Posterior vena cava (tissue), 2 donors: ENCODE results near the gene SNX15. TPM values are rescaled to one million over a fixed set of nuclear protein-coding genes. Genes with fewer than 3 reads are reported as not detected.

ENCODE experiments used
- DNase-seq: peaks from one replicate; pipeline ENCODE4 v3.0.0-alpha.2; 2020; ENCODE audit warnings: low spot score
- intact Hi-C, 2 donors: fragments of 100-400 bp; cut with DNase I; formaldehyde crosslinking; loops; one replicate each; pipeline versions ENCODE4 v1.14.1 to v1.14.2; 2022 to 2023
- microRNA-seq, 2 donors: library from miRNA; unstranded; fragments of <30 nt; microRNA quantifications; one replicate each; pipeline ENCODE4 v1.2.0, GENCODE V29; 2020 to 2021; ENCODE audit warnings: borderline microRNAs expressed in 2 of 2
- total RNA-seq, 2 donors: library from RNA; stranded (reverse); fragmentation: NEBNext Ultra II Directional; extraction: Animal tissue kit (Norgen Biotek cat#: 25700); gene quantifications; one replicate each; pipeline ENCODE4 v1.2.1, GENCODE V29; 2021
- donor health status: DM: yes; HTN: yes; CAD: no.
- donor health status: DM: yes; HTN: yes; CAD: no.

The SNX15 gene
- total RNA-seq, 2 donors from 2014 or later: 17.4 to 21.1 TPM

GRCh38 chr11:65071907-65072630 is 44.8 kb downstream of the SNX15 start:
- intact Hi-C loops: no loop called here

GRCh38 chr11:65072631-65072966 is 45.4 kb downstream of the SNX15 start:
- intact Hi-C loops: no loop called here
- DNase-seq: no peak

More at GRCh38 chr11:65071907-65072630, 44.8 kb downstream of the SNX15 start:
- no peak for DNase-seq

- intact Hi-C loops: no loop called here
These were observed 50.2 kb downstream of the SNX15 start for GRCh38 chr11:65077451-65077850.

GRCh38 chr11:65078151-65078550 is 50.9 kb downstream of the SNX15 start:
- DNase-seq: no peak
- intact Hi-C loops: no loop called here

More at GRCh38 chr11:65077451-65077850, 50.2 kb downstream of the SNX15 start:
- no peak for DNase-seq

DNA sequence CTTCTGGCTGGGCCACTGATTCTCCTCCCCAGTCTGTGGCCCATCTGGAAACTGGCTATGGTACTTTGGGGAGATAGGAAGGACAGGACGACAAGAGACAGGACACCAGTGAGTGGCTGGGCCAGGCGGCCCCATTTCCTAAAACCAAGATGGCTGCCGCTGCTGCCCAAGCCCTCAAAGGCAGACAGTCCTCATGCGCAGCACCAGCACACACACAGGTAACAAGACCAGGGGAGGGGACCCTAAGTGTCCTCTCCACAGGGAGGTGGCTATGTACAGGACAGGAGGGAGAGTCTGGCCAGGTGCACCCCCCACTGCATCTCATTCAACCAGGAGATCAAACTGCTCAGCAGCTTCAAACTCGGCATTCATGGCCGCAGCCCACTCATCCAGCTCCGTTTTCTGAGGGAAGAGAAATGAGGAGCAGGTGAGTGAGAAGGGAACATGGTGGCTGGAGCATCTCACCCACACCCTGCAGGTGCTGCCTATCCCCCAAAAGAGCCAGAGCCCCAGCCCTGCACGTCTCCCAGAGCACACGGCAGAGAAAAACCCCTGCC is 51.6 kb downstream of the SNX15 start:
- no peak for DNase-seq
- intact Hi-C loops: no loop called here

- intact Hi-C loops: no loop called here
- no peak for DNase-seq
These were observed 56.0 kb downstream of the SNX15 start for GRCh38 chr11:65083134-65083833.

GRCh38 chr11:65083834-65084597 is 56.8 kb downstream of the SNX15 start, which contains the start of the genes CDCA5 and ZFPL1:
CDCA5 (minus strand) TSS chr11:65084040; CDS start chr11:65083978, 62 bp downstream.
ZFPL1 (plus strand) TSS chr11:65084222; CDS start chr11:65084699, 477 bp downstream.
- DNase-seq: peak; percentile 98
- intact Hi-C loops: no loop called here

DNA sequence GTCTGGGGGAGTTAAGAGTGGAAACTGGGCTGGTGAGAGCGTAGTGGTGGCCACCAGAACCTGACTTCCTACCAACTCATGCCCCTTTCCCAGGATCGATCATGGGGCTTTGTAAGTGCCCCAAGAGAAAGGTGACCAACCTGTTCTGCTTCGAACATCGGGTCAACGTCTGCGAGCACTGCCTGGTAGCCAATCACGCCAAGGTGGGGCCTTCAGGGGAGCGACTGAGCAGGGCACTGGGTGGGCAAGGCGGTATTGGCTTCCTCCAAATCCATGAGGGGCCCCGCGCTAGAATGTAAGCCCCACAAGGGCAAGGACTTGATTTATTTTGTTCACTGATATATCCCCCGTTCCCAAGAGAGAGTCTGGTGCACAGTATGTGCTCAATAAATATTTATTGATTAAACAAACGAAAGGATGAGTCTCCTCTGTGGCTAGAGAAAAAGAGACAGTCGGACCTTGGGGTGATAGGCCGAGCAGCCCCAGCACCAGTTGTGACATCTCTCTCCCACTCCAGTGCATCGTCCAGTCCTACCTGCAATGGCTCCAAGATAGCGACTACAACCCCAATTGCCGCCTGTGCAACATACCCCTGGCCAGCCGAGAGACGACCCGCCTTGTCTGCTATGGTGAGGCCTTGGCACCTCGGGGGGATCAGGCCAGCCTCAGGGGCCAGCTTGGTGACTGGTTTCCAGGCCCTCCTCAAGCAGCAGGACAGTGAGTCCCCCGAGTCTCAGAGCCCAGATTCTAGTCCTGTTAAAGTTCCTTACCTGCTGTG is 57.5 kb downstream of the SNX15 start:
- no peak for DNase-seq
- intact Hi-C loops: no loop called here

GRCh38 chr11:65085446-65085845 is 58.2 kb downstream of the SNX15 start:
- DNase-seq: no peak
- intact Hi-C loops: no loop called here

DNA sequence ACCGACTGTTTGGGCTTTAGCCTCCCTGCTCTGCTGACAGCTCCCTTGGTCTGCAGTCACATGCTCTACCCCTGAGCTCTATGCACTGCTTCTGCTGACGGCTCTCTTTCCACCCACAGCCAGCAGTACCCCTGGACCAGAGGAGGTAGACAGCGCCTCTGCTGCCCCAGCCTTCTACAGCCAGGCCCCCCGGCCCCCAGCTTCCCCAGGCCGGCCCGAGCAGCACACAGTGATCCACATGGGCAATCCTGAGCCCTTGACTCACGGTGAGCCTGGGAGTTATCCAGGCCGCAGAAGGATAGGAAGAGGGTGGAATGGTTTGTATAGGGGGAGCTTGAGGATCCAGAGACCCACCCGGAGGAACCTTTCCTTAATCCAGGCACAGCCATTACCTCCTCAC is 59.6 kb downstream of the SNX15 start:
- intact Hi-C loops: no loop called here
- no peak for DNase-seq

- DNase-seq: no peak
- intact Hi-C loops: no loop called here
These were observed 60.0 kb downstream of the SNX15 start for GRCh38 chr11:65087216-65087615.

- DNase-seq: no peak
- intact Hi-C loops: no loop called here
These were observed 60.6 kb downstream of the SNX15 start for GRCh38 chr11:65087827-65088226.

- DNase-seq: no peak
- intact Hi-C loops: no loop called here
These were observed 62.4 kb downstream of the SNX15 start for GRCh38 chr11:65089621-65090020.

Small RNA genes lying within 50 kb of the gene (microRNA-seq; reads per million reads assigned to microRNA genes)
- gene MIR6879: 0.52 to 1.3 reads per million in 2 donors

Other genes with a start within 250 kb of the SNX15 start
- 100 to 1,000 TPM; 181 to 189 TPM for gene SF1, start 248.9 kb upstream of the SNX15 start, total RNA-seq
- 10 to 100 TPM; 13.2 to 14.7 TPM for gene MAP4K2, start 224.2 kb upstream of the SNX15 start, total RNA-seq
- 1 to 10 TPM; 9.2 to 9.4 TPM for gene MEN1, start 216.9 kb upstream of the SNX15 start, total RNA-seq
- gene CDC42BPG, start 182.8 kb upstream of the SNX15 start, total RNA-seq: under 1 TPM; 0.37 to 0.38 TPM
- 100 to 1,000 TPM; 135 to 164 TPM for gene EHD1, start 148.8 kb upstream of the SNX15 start, total RNA-seq
- gene ATG2A, start 110.2 kb upstream of the SNX15 start, total RNA-seq: 10 to 100 TPM; 12.3 to 14.9 TPM
- 10 to 100 TPM; 17.5 to 30.7 TPM for gene PPP2R5B, start 102.8 kb upstream of the SNX15 start, total RNA-seq
- gene GPHA2, start 91.5 kb upstream of the SNX15 start, total RNA-seq: not detected
- not detected for gene MAJIN, start 55.3 kb upstream of the SNX15 start, total RNA-seq
- 1 to 10 TPM; 1.7 to 1.8 TPM for gene BATF2, start 30.5 kb upstream of the SNX15 start, total RNA-seq
- 10 to 100 TPM; 81.9 to 88.2 TPM for gene ARL2, start 13.3 kb upstream of the SNX15 start, total RNA-seq
- gene SAC3D1, start 13.8 kb downstream of the SNX15 start, total RNA-seq: 1 to 10 TPM; 5.5 to 5.8 TPM
- gene NAALADL1, start 31.1 kb downstream of the SNX15 start, total RNA-seq: 10 to 100 TPM; 15.4 to 18.6 TPM
- 1 to 10 TPM in 1 of 2 donors, under 1 TPM in 1; 0.67 to 1.6 TPM for gene CDCA5, start 56.6 kb downstream of the SNX15 start, total RNA-seq
- gene ZFPL1, start 56.8 kb downstream of the SNX15 start, total RNA-seq: 10 to 100 TPM; 26.9 to 27.6 TPM
- gene VPS51, start 68.8 kb downstream of the SNX15 start, total RNA-seq: 100 to 1,000 TPM; 103 to 107 TPM
- 1 to 10 TPM; 3.1 to 4.0 TPM for gene TM7SF2, start 84.4 kb downstream of the SNX15 start, total RNA-seq
- gene ZNHIT2, start 90.3 kb downstream of the SNX15 start, total RNA-seq: 1 to 10 TPM; 6.0 to 6.3 TPM
- 100 to 1,000 TPM; 725 to 753 TPM for gene FAU, start 94.7 kb downstream of the SNX15 start, total RNA-seq
- gene MRPL49, start 94.9 kb downstream of the SNX15 start, total RNA-seq: 10 to 100 TPM; 34.1 to 39.3 TPM
- 10 to 100 TPM; 52.7 to 57.0 TPM for gene SYVN1, start 107.1 kb downstream of the SNX15 start, total RNA-seq
- not detected for gene SPDYC, start 142.8 kb downstream of the SNX15 start, total RNA-seq
- gene CAPN1, start 154.5 kb downstream of the SNX15 start, total RNA-seq: 100 to 1,000 TPM; 142 to 144 TPM
- 1 to 10 TPM; 6.0 to 6.1 TPM for gene POLA2, start 234.5 kb downstream of the SNX15 start, total RNA-seq